Stimulated activated CD4-positive, alpha-beta T cell treated with anti-CD3 and anti-CD28 coated beads, Interleukin-1b, Interleukin-23, amount 100 ng/mL, for 4 hours (primary cell): Measurements from ENCODE around the gene SSU72.

Experiments
- DNase-seq, 2 donors: peaks; one replicate each; pipeline ENCODE4 v3.0.0-alpha.2; 2020; ENCODE audit warnings: low read depth in 2 of 2

Gene SSU72

GRCh38 chr1:1610796-1611195 lies 36.1 kb upstream of the SSU72 start:
- DNase-seq, result no peak

DNA sequence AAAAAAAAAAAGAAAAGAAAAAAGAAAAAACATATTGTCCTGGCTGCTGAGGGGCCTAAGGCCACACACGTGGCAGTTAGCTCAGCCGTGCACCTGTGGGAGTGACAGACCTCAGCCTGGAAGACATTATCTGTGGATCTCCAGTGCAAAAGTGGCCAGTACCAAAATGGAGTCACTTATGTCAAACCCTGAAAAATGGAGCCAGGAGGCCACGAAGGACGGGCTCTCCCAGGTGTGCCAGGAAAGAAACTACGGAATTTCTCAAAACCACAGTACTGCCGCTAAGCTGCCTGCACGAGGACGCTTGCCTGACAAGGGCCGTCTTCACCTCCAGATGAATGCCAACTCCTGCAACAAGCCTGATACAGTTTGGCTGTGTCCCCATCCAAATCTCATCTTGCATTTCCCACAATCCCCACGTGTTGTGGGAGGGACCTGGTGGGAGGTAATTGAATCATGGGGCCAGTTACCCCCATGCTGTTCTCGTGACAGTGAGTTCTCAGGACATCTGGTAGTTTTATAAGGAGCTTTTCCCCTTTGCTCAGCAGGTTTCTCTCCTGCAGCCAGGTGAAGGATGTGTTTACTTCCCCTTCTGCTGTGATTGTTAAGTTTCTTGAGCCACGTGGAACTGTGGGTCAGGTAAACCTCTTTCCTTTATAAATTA lies 35.3 kb upstream of the SSU72 start:
- no peak for DNase-seq

DNA sequence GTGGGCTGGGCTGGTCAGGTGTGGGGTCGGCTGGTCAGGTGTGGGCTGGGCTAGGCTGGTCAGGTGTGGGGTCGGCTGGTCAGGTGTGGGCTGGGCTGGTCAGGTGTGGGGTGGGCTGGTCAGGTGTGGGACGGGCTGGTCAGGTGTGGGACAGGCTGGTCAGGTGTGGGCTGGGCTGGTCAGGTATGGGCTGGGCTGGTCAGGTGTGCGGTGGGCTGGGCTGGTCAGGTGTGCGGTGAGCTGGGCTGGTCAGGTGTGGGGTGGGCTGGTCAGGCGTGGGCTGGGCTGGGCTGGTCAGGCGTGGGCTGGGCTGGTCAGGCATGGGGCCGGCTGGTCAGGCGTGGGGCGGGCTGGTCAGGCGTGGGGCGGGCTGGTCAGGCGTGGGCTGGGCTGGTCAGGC lies 31.6 kb upstream of the SSU72 start:
- no peak for DNase-seq

DNA sequence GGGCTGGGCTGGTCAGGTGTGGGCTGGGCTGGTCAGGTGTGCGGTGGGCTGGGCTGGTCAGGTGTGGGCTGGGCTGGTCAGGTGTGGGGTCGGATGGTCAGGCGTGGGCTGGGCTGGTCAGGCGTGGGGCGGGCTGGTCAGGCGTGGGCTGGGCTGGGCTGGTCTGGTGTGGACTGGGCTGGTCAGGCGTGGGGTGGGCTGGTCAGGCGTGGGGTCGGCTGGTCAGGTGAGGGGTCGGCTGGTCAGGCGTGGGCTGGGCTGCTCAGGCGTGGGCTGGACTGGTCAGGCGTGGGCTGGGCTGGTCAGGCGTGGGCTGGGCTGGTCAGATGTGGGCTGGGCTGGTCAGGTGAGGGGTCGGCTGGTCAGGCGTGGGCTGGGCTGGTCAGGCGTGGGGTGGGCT lies 31.1 kb upstream of the SSU72 start:
- no peak for DNase-seq

DNA sequence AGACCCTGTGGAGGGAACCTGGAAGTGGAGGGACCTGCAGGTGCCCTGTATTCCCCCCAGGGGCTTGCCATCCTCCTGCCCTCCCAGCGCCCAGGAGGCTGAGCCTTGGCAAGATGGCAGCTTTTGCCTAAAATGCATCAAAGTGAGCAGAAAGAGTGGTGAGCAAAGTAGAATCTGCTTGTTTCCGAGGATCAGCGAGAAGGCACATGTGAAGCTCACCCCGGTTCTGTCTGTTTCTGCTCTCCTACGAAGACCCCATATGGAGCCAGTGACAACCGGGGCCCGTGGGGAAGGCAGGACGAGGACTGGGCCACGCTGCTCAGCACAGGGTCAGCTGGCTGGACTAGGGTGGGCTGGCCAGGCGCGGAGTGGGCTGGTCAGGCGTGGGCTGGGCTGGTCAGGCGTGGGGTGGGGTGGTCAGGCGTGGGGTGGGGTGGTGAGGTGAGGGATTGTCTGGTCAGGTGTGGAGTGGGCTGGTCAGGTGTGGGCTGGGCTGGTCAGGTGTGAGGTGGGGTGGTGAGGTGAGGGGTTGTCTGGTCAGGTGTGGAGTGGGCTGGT lies 30.4 kb upstream of the SSU72 start:
- no peak for DNase-seq

DNA sequence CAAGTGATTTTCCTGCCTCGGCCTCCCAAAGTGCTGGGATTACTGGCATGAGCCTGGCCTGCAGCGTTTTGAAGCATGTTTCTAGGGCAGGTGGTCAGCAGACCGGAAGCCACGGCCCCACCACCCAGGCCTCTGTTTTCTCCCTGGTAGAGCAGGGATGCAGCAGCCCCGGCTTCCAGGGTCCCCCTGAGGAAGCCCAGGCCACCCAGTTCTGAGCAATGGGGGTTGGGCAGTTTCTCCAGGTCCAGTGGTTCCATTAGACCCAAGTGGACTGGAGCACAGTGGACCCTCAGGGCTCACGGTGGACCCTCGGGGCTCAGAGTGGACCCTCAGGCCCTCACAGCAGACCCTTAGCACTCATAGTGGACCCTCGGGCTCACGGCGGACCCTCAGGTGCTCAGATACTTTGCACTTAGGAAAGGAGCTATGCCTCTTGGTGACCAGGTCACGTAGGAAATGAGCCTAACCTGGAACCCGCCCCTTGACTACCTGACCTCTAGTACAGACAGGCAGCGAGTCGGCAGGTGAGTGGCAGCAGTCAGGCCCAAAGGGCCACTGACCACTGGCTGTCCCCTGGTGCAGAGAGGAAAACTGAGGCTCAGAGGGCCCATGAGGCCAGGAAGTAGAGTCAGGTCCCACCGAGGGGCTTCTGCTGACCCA lies 29.8 kb upstream of the SSU72 start:
- no peak for DNase-seq

GRCh38 chr1:1603671-1604373 lies 29.2 kb upstream of the SSU72 start:
- DNase-seq, result no peak

GRCh38 chr1:1602968-1603506 lies 28.4 kb upstream of the SSU72 start:
- DNase-seq, result no peak

GRCh38 chr1:1602304-1602967 lies 27.8 kb upstream of the SSU72 start:
- no peak for DNase-seq

GRCh38 chr1:1601564-1602303 lies 27.1 kb upstream of the SSU72 start:
- no peak for DNase-seq

DNA sequence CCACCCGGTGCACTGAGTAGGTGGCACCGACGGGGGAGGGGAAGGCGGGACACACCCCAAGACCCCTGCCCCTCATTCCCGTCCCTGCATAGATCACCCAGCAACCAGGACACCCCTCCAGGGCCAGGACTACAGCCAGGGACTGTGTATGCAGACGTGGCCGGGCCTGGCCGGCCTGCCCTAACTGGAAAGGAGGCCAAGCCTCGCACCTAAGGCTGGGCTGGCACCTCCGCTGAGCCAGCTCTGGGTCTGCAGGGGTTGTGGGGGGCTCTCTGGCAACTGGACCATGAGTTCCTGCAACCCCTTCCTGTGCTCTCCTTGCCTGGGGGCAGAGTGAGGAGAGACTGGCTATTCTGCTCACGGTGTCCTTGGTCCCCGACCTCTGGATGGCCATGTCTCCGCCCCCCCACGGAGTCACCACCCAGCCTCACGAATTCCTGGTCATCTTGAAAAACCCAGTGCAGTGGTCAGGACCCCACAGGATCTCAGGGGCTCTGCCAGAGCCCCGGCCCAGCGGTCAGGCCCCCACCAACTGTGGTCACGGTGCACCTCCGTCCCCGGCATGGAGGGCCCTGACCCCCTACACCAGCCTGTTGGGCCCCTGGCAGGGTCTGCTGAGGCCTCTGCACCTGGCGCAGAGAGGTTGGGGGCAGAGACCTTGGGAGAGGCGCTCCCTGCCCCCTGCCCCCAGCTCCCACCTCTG lies 26.3 kb upstream of the SSU72 start:
- DNase-seq, result no peak

DNA sequence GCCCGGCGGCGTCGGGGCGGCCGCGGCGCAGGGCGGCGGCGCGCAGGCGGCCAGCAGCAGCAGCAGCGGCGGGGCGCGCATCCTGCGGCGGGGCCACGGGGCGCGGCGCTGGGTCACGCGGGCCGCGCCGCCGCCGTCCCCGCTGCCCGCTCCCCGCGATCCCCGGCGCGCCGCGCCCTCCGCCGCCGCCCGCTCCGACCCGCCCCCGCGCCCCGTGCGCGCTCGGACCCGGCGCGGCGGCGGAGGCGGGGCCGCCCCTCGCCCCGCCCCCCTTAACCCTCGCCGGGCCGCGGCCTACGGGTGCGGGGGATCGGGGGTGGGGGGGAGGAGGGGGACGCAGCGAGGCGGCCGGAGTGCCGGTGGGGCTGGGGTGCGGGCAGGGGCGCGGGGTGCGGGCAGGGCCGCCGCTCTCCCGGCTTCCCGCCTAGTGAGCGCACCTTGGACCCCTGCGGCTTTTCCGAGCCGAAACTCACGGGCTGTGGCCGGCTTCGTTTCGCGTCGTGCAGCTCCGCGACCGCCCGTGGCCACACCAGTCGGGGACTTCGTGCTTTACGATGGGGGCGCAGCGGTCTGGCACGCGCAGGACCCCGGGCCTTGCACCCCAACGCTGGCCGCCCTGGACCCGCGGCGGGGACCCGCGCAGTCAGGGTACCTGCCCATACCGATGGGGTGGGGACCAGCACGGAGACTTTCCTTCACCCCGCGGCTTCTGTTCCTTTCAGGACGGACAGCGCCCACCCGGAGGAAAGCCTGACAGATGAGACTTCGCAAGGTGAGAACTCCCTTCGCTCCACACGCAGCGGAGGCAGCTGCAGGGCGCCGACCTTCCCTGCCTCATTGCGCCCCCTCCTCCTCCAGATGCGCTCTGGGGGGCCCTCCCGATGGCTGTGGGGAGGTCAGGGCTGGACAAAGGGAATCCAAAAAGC lies 25.5 kb upstream of the SSU72 start, which contains the start of gene FNDC10:
Gene FNDC10, minus strand, starts transcription at position 201 of the 926 bp plus-strand sequence. Its CDS starts 120 bp downstream, at position 81.
- no peak for DNase-seq

GRCh38 chr1:1599030-1599934 lies 24.6 kb upstream of the SSU72 start:
- peak in 1 of 2 donors; percentile 22 for DNase-seq

DNA sequence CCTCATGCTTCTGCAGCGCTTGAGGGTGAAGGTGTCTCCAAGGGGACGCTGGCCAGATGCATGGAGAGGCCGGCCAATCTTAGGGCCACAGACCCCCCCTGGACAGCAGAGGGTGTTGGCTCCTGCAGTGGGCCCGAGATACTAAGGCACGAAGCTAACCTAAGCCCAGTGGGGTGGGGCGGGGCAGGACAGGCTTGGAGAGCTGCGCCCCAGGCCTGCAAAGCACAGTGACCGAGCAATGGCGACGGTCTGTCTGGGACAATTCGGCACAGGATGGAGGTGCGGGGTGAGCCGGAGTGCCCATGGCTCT lies 24.0 kb upstream of the SSU72 start:
- DNase-seq, result no peak

- no peak for DNase-seq
Measured at GRCh38 chr1:1598051-1598719, 23.5 kb upstream of the SSU72 start.

DNA sequence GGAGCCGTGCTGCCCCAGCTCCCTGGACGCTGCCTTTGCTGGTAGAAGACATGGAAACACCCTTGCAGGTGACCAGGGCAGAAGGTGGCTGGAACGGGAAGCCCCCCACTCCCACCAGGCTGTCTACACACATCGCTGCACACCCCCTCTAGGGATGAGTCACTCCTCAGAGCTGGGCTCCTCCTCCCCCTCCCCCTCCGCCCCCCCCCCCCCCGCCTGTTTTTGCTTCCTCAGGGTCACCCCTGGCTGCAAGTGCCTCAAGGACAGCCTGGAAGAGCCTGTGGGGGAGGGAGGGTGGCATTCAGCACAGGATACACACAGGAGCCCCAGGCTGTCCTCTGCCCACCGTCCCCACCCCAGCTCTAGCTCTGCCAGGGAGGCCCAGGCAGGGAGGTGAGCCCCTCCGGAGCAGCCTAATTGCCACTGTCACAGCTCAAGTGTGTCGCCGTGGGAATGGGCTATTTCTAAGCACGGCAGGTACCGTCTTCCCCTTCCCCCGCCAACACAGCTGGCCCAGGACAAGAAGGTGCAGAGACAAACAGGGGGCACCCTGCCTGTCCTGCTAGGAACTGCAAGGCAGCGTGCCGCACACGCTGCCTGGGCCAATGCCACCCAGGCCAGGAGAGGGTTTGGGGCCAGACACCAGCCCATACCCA lies 22.7 kb upstream of the SSU72 start:
- no peak for DNase-seq

DNA sequence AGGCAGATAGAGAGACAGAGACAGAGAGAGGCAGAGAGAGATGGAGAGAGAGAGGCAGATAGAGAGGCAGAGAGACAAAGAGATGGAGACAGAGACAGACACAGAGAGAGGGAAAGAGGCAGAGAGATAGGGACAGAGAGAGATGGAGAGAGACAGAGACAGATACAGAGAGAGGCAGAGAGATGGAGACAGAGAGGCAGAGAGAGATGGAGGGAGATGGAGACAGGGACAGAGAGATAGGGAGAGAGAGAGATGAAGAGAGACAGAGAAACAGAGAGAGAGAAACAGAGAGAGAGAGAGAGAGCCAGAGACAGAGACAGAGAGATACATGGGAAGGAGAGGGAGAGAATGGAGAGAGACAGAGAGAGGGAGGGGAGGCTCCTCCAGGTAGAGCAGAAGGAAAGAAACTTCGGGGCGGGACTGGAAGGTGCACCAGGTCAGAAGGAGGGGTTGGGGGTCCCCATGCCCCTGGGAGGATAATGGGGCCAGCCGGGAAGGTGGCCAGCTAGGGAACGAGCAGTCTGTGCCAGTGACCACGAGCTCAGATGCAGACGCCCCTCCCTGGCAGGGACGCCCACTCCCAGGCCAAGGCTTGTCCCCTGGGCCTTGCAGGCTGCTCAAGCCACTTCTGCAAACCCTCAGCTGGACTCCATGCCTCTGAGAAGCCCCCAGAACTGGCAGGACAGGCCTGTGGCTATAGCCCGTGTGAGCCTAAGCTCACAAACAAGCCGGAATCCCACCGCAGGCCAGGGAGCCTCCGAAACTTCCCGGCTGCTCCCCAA lies 22.0 kb upstream of the SSU72 start:
- DNase-seq, result no peak
